Measurements from ENCODE around the gene ALG2. TPM values are rescaled to one million over a fixed set of nuclear protein-coding genes. Genes with fewer than 3 reads are reported as not detected.

Gene ALG2
- total RNA-seq, 2 experiments from 2014 or later = 26.5 to 35.2 TPM

GRCh38 chr9:99213197-99213596 is 8.5 kb downstream of the ALG2 start:
- Histone ChIP-seq H3K9me3 (ENCODE audit: low read length) (peaks cover 5% of the 10 kb centered on the region; the same call in 1 of the 2 replicates), H3K4me3 (ENCODE audit: low read depth, low read length, poor library complexity, severe bottlenecking) (no peak overlapping the region), H4K20me1 (ENCODE audit: insufficient read depth, low read length) (no peaks in the 10 kb centered on the region), H3K36me3 (ENCODE audit: insufficient read depth, low read length) (peaks cover 39% of the 10 kb centered on the region), H2AFZ (ENCODE audit: low read length) (no peak overlapping the region), H3K27ac (ENCODE audit: low read depth, low read length, poor library complexity, severe bottlenecking) (no peak overlapping the region), H3K9me2 (ENCODE audit: insufficient read depth, low read length) (no peaks in the 10 kb centered on the region), H3K4me2 (ENCODE audit: low read length) (no peak overlapping the region), H3K4me1 (ENCODE audit: insufficient read depth, low read length, poor library complexity, severe bottlenecking) (no peaks in the 10 kb centered on the region), H3K79me2 (ENCODE audit: insufficient read depth, low read depth, low read length) (peaks cover 25% of the 10 kb centered on the region; the same call in 1 of the 2 replicates)
- ChIA-PET CTCF (ENCODE audit: unreplicated experiment) (no interaction called here), POLR2A (no interaction called here)
- intact Hi-C loops (cut with micrococcal nuclease; ENCODE audit: unreplicated experiment) = no loop called here
- BruUV-seq (replicated peaks) = no TSS peak
- DNase-seq (ENCODE audit: low spot score) = no peak
- TF ChIP-seq, protein P1, sequence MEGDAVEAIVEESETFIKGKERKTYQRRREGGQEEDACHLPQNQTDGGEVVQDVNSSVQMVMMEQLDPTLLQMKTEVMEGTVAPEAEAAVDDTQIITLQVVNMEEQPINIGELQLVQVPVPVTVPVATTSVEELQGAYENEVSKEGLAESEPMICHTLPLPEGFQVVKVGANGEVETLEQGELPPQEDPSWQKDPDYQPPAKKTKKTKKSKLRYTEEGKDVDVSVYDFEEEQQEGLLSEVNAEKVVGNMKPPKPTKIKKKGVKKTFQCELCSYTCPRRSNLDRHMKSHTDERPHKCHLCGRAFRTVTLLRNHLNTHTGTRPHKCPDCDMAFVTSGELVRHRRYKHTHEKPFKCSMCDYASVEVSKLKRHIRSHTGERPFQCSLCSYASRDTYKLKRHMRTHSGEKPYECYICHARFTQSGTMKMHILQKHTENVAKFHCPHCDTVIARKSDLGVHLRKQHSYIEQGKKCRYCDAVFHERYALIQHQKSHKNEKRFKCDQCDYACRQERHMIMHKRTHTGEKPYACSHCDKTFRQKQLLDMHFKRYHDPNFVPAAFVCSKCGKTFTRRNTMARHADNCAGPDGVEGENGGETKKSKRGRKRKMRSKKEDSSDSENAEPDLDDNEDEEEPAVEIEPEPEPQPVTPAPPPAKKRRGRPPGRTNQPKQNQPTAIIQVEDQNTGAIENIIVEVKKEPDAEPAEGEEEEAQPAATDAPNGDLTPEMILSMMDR (conservative IDR thresholded peaks at IDR 0.05; ENCODE audit: low read length) = no peak
- no peak for TF ChIP-seq EZH2phosphoT487 (IDR thresholded peaks at IDR 0.05; ENCODE audit: borderline replicate concordance, low read depth, low read length)

DNA sequence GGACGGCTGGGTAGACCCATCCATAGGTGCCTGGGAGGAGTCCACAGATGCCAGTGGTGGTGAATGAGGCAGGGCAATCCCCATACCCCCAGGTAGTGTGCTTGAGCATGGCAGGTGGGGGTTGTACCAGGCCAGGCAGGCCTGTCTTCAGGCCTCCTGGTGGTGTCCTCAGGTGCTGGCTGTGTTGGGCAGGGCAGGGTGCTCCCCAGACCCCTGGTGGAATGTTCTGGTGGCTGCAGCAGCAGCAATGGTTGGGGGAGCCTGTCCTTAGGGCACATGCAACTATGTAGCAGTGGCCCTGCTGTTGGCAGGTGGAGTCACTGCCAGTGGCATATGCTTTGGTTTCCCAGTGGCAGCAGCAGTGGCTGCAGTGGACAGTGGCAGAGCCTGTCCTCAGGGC is 10.0 kb downstream of the ALG2 start:
- Histone ChIP-seq H3K9me3 (ENCODE audit: low read length) (peaks cover 1% of the 10 kb centered on the region; the same call in 1 of the 2 replicates), H3K27ac (ENCODE audit: low read depth, low read length, poor library complexity, severe bottlenecking) (no peak overlapping the region), H3K4me3 (ENCODE audit: low read depth, low read length, poor library complexity, severe bottlenecking) (no peak overlapping the region), H3K79me2 (ENCODE audit: insufficient read depth, low read depth, low read length) (peaks cover 11% of the 10 kb centered on the region; the same call in 1 of the 2 replicates), H3K9me2 (ENCODE audit: insufficient read depth, low read length) (no peaks in the 10 kb centered on the region), H3K36me3 (ENCODE audit: insufficient read depth, low read length) (peaks cover 24% of the 10 kb centered on the region), H3K4me2 (ENCODE audit: low read length) (no peak overlapping the region), H3K4me1 (ENCODE audit: insufficient read depth, low read length, poor library complexity, severe bottlenecking) (no peaks in the 10 kb centered on the region), H2AFZ (ENCODE audit: low read length) (no peak overlapping the region), H4K20me1 (ENCODE audit: insufficient read depth, low read length) (no peaks in the 10 kb centered on the region)
- no peak for DNase-seq (ENCODE audit: low spot score)
- BruUV-seq (replicated peaks) = no TSS peak
- CTCF ChIA-PET (ENCODE audit: unreplicated experiment) = no interaction called here
- no peak for TF ChIP-seq EZH2phosphoT487 (IDR thresholded peaks at IDR 0.05; ENCODE audit: borderline replicate concordance, low read depth, low read length)
- TF ChIP-seq, protein P1 (conservative IDR thresholded peaks at IDR 0.05; ENCODE audit: low read length) = no peak
- POLR2A ChIA-PET = interaction anchor here (1.4 kb wide), 1 partner anchor 14 kb away, joined by 4 read pairs; no protein-coding TSS in a partner anchor
- intact Hi-C loops (cut with micrococcal nuclease; ENCODE audit: unreplicated experiment) = no loop called here

GRCh38 chr9:99210572-99210971 is 11.2 kb downstream of the ALG2 start:
- H3K4me2 ChIP-seq (ENCODE audit: low read length) = no peak overlapping the region
- CTCF ChIA-PET (ENCODE audit: unreplicated experiment) = no interaction called here
- POLR2A ChIA-PET = interaction anchor here (1.3 to 1.4 kb wide), 2 partner anchors 11 to 13 kb away, joined by 3 to 4 read pairs; partner anchors contain the start of gene ALG2

More at GRCh38 chr9:99210572-99210971, 11.2 kb downstream of the ALG2 start:
- Histone ChIP-seq H4K20me1 (ENCODE audit: insufficient read depth, low read length) (no peaks in the 10 kb centered on the region), H3K9me2 (ENCODE audit: insufficient read depth, low read length) (no peaks in the 10 kb centered on the region), H3K36me3 (ENCODE audit: insufficient read depth, low read length) (peaks cover 12% of the 10 kb centered on the region), H2AFZ (ENCODE audit: low read length) (no peak overlapping the region), H3K9me3 (ENCODE audit: low read length) (no peaks in the 10 kb centered on the region; the same call in 1 of the 2 replicates), H3K79me2 (ENCODE audit: insufficient read depth, low read depth, low read length) (no peaks in the 10 kb centered on the region), H3K27ac (ENCODE audit: low read depth, low read length, poor library complexity, severe bottlenecking) (no peak overlapping the region), H3K4me1 (ENCODE audit: insufficient read depth, low read length, poor library complexity, severe bottlenecking) (no peaks in the 10 kb centered on the region), H3K4me3 (ENCODE audit: low read depth, low read length, poor library complexity, severe bottlenecking) (no peak overlapping the region)
- no TSS peak for BruUV-seq (replicated peaks)
- no peak for DNase-seq (ENCODE audit: low spot score)
- intact Hi-C loops (cut with micrococcal nuclease; ENCODE audit: unreplicated experiment) = no loop called here
- no peak for TF ChIP-seq EZH2phosphoT487 (IDR thresholded peaks at IDR 0.05; ENCODE audit: borderline replicate concordance, low read depth, low read length)
- TF ChIP-seq, protein P1 (conservative IDR thresholded peaks at IDR 0.05; ENCODE audit: low read length) = no peak
